Vagina (tissue), 2 donors: ENCODE results near the gene SUGCT.

ENCODE experiments used
- CTCF ChIP-seq, 3 experiments: fragments of 450-650 bp in 2 of 3; fragments of 200-600 bp in 1 of 3; sonication (generic) in 1 of 3; IDR thresholded peaks; one replicate each; pipeline ENCODE4 v1.5.1; 2017 to 2019; ENCODE audit warnings: antibody characterized with exemption in 3 of 3, mild to moderate bottlenecking in 2 of 3, moderate library complexity in 2 of 3
- POLR2AphosphoS5 ChIP-seq, 2 donors: sonication (generic); formaldehyde crosslinking; IDR thresholded peaks; one replicate each; pipeline ENCODE4 v1.9.0; 2017; ENCODE audit warnings: antibody characterized with exemption in 2 of 2, mild to moderate bottlenecking in 2 of 2, low read depth in 1 of 2; ENCODE audit not compliant: insufficient read depth in 1 of 2

- TF ChIP-seq CTCF (IDR thresholded peaks at IDR 0.05), result no peak
- no peak for TF ChIP-seq POLR2AphosphoS5 (IDR thresholded peaks at IDR 0.05; ENCODE audit: insufficient read depth in 1 of 2, low read depth in 1 of 2)
Observed at GRCh38 chr7:40638545-40639320, 503.9 kb downstream of the SUGCT start.
